Mesendoderm (in vitro differentiated cells): ENCODE data around the gene GPHA2.

Experiments
- DNase-seq: peaks from one replicate; pipeline ENCODE4 v3.0.0; 2013
- H2AK5ac ChIP-seq: 2 replicates; pipeline ENCODE4 v1.6.1; 2013; ENCODE audit warnings: low read length, inconsistent platforms
- H2BK120ac ChIP-seq: 2 replicates; pipeline ENCODE4 v1.6.1; 2013; ENCODE audit warnings: low read depth, mild to moderate bottlenecking, low read length, moderate library complexity, mixed read lengths
- H2BK15ac ChIP-seq: replicated peaks from 2 replicates; pipeline ENCODE4 v1.6.1; 2013; ENCODE audit warnings: low read depth, mild to moderate bottlenecking, moderate library complexity
- H2BK5ac ChIP-seq: 2 replicates; pipeline ENCODE4 v1.6.1; 2013; ENCODE audit warnings: low read length, inconsistent platforms
- H3K18ac ChIP-seq: 2 replicates; pipeline ENCODE4 v1.6.1; 2013; ENCODE audit warnings: mild to moderate bottlenecking, low read length, mixed read lengths
- H3K23ac ChIP-seq: one replicate; pipeline ENCODE4 v1.6.1; 2013; ENCODE audit warnings: low read length
- H3K27ac ChIP-seq: 2 replicates; pipeline ENCODE4 v1.5.1; 2013; ENCODE audit warnings: low read depth, mild to moderate bottlenecking, inconsistent platforms, low read length, moderate library complexity
- H3K27me3 ChIP-seq: 2 replicates; pipeline ENCODE4 v1.6.1; 2013; ENCODE audit warnings: low read length, control low read depth, mild to moderate bottlenecking, inconsistent platforms; ENCODE audit not compliant: insufficient read depth, poor library complexity
- H3K36me3 ChIP-seq: 2 replicates; pipeline ENCODE4 v1.6.1; 2013; ENCODE audit warnings: low read length, inconsistent platforms; ENCODE audit not compliant: control insufficient read depth, insufficient read depth
- H3K4ac ChIP-seq: one replicate; pipeline ENCODE4 v1.6.1; 2013; ENCODE audit warnings: low read depth, mild to moderate bottlenecking, low read length, moderate library complexity
- H3K4me1 ChIP-seq: 2 replicates; pipeline ENCODE4 v1.6.1; 2013; ENCODE audit warnings: low read depth, low read length, inconsistent platforms; ENCODE audit not compliant: control insufficient read depth
- H3K4me2 ChIP-seq: 2 replicates; pipeline ENCODE4 v1.6.1; 2013; ENCODE audit warnings: low read length
- H3K4me3 ChIP-seq: 2 replicates; pipeline ENCODE4 v1.5.1; 2013; ENCODE audit warnings: mild to moderate bottlenecking, low read length
- H3K56ac ChIP-seq: one replicate; pipeline ENCODE4 v1.6.1; 2013; ENCODE audit warnings: low read length
- H3K79me1 ChIP-seq: 2 replicates; pipeline ENCODE4 v1.6.1; 2013; ENCODE audit warnings: low read length, inconsistent platforms
- H3K79me2 ChIP-seq: 2 replicates; pipeline ENCODE4 v1.6.1; 2013; ENCODE audit warnings: mild to moderate bottlenecking, low read length; ENCODE audit not compliant: control insufficient read depth, insufficient read depth
- H3K9ac ChIP-seq: 2 replicates; pipeline ENCODE4 v1.6.1; 2013; ENCODE audit warnings: low read length, inconsistent platforms
- H4K5ac ChIP-seq: one replicate; pipeline ENCODE4 v1.6.1; 2013; ENCODE audit warnings: low read length
- H4K8ac ChIP-seq: one replicate; pipeline ENCODE4 v1.6.1; 2013; ENCODE audit warnings: low read depth, mild to moderate bottlenecking, control low read depth, low read length, moderate library complexity
- WGBS: extraction: QIAGEN DNeasy Blood & Tissue Kit; methylation state at CpG from one replicate; pipeline ENCODE4 v1.1.7; 2013; ENCODE audit warnings: low lambda C conversion rate, missing lambda C conversion rate; ENCODE audit not compliant: insufficient coverage; ENCODE audit errors: extremely low coverage; 5-methylcytosine and 5-hydroxymethylcytosine counted together

The GPHA2 gene

GRCh38 chr11:64933935-64934681 lies 1.6 kb downstream of the GPHA2 start:
- Histone ChIP-seq H3K36me3 (no peaks in the 10 kb centered on the region), H3K9ac (no peak overlapping the region), H3K79me1 (no peaks in the 10 kb centered on the region), H2BK15ac (no peak overlapping the region), H3K27ac (no peak overlapping the region), H2BK120ac (no peak overlapping the region), H2BK5ac (no peak overlapping the region), H3K4ac (no peak overlapping the region), H4K5ac (no peak overlapping the region), H4K8ac (no peak overlapping the region), H3K4me2 (no peak overlapping the region), H3K23ac (no peak overlapping the region), H3K18ac (no peak overlapping the region), H3K79me2 (no peaks in the 10 kb centered on the region), H2AK5ac (no peak overlapping the region), H3K4me1 (peaks cover 5% of the 10 kb centered on the region), H3K27me3 (no peaks in the 10 kb centered on the region), H3K4me3 (no peak overlapping the region), H3K56ac (no peak overlapping the region)
- no CpG with 5 or more reads among the region's 10 CpGs for WGBS
- DNase-seq: no peak

GRCh38 chr11:64933213-64933934 lies 2.3 kb downstream of the GPHA2 start:
- H3K4me1 ChIP-seq: peaks cover 5% of the 10 kb centered on the region
- no peak overlapping the region for H3K18ac ChIP-seq
- H2AK5ac ChIP-seq: no peak overlapping the region
- H3K56ac ChIP-seq: no peak overlapping the region
- no peaks in the 10 kb centered on the region for H3K27me3 ChIP-seq
- no peak overlapping the region for H3K9ac ChIP-seq
- no peaks in the 10 kb centered on the region for H3K79me1 ChIP-seq
- no peak overlapping the region for H3K27ac ChIP-seq
- H3K4me2 ChIP-seq: no peak overlapping the region
- no peak overlapping the region for H3K23ac ChIP-seq
- WGBS: no CpG with 5 or more reads among the region's 12 CpGs
- no peak overlapping the region for H2BK120ac ChIP-seq
- H4K8ac ChIP-seq: no peak overlapping the region
- H3K4me3 ChIP-seq: no peak overlapping the region
- no peaks in the 10 kb centered on the region for H3K36me3 ChIP-seq
- DNase-seq: no peak
- H3K4ac ChIP-seq: no peak overlapping the region
- H4K5ac ChIP-seq: no peak overlapping the region
- H3K79me2 ChIP-seq: no peaks in the 10 kb centered on the region
- H2BK5ac ChIP-seq: no peak overlapping the region
- no peak overlapping the region for H2BK15ac ChIP-seq

GRCh38 chr11:64932324-64932723 lies 3.4 kb downstream of the GPHA2 start:
- no CpG with 5 or more reads among the region's 5 CpGs for WGBS

GRCh38 chr11:64931290-64931689 lies 4.4 kb downstream of the GPHA2 start:
- WGBS: no CpG with 5 or more reads among the region's 7 CpGs
- Histone ChIP-seq H2BK5ac (no peak overlapping the region), H3K18ac (no peak overlapping the region), H3K36me3 (no peaks in the 10 kb centered on the region), H3K4me1 (peaks cover 5% of the 10 kb centered on the region), H3K4me2 (no peak overlapping the region), H3K79me1 (no peaks in the 10 kb centered on the region), H3K9ac (no peak overlapping the region), H3K56ac (no peak overlapping the region), H3K27ac (no peak overlapping the region), H2BK15ac (no peak overlapping the region), H3K23ac (no peak overlapping the region), H3K4ac (no peak overlapping the region), H3K79me2 (no peaks in the 10 kb centered on the region), H3K27me3 (no peaks in the 10 kb centered on the region), H2AK5ac (no peak overlapping the region), H4K5ac (no peak overlapping the region), H3K4me3 (no peak overlapping the region), H4K8ac (no peak overlapping the region), H2BK120ac (no peak overlapping the region)
- no peak for DNase-seq

More at GRCh38 chr11:64932324-64932723, 3.4 kb downstream of the GPHA2 start:
- Histone ChIP-seq H2BK5ac (no peak overlapping the region), H2BK15ac (no peak overlapping the region), H3K56ac (no peak overlapping the region), H3K4me2 (no peak overlapping the region), H2AK5ac (no peak overlapping the region), H3K4me1 (peaks cover 5% of the 10 kb centered on the region), H3K18ac (no peak overlapping the region), H3K4ac (no peak overlapping the region), H3K27ac (no peak overlapping the region), H4K8ac (no peak overlapping the region), H3K79me1 (no peaks in the 10 kb centered on the region), H3K9ac (no peak overlapping the region), H3K23ac (no peak overlapping the region), H4K5ac (no peak overlapping the region), H3K79me2 (no peaks in the 10 kb centered on the region), H3K27me3 (no peaks in the 10 kb centered on the region), H3K36me3 (no peaks in the 10 kb centered on the region), H2BK120ac (no peak overlapping the region), H3K4me3 (no peak overlapping the region)
- no peak for DNase-seq

- Histone ChIP-seq H3K56ac (no peak overlapping the region), H3K23ac (no peak overlapping the region), H3K27me3 (no peaks in the 10 kb centered on the region), H2BK5ac (no peak overlapping the region), H3K4me2 (no peak overlapping the region), H3K4me1 (peaks cover 1% of the 10 kb centered on the region), H3K9ac (no peak overlapping the region), H4K5ac (no peak overlapping the region), H3K18ac (no peak overlapping the region), H3K79me1 (no peaks in the 10 kb centered on the region), H3K36me3 (no peaks in the 10 kb centered on the region), H4K8ac (no peak overlapping the region), H3K4me3 (no peak overlapping the region), H2BK15ac (no peak overlapping the region), H2BK120ac (no peak overlapping the region), H3K4ac (no peak overlapping the region), H3K27ac (no peak overlapping the region), H2AK5ac (no peak overlapping the region), H3K79me2 (no peaks in the 10 kb centered on the region)
- DNase-seq: no peak
- no CpG with 5 or more reads among the region's 6 CpGs for WGBS
These were observed 5.4 kb downstream of the GPHA2 start for GRCh38 chr11:64930340-64930739.
